ENCODE data around the gene NOXRED1.

GRCh38 chr14:77346495-77346894 lies 76.8 kb downstream of the NOXRED1 start:
- no peak for TF ChIP-seq EZH2 (IDR thresholded peaks at IDR 0.05)
- TF ChIP-seq FOXP2 (optimal IDR thresholded peaks at IDR 0.05; ENCODE audit: control extremely low read depth, extremely low read length, insufficient read depth): no peak
